GM12892 (cell line): ENCODE results near the gene DEPP1.

Experiments used
- POLR2A ChIP-seq: IDR thresholded peaks from 2 replicates; pipeline ENCODE4 v1.6.1; 2011; ENCODE audit warnings: low read depth, low read length, control low read depth
- POLR2AphosphoS5 ChIP-seq: IDR thresholded peaks from 2 replicates; pipeline ENCODE4 v1.6.1; 2011; ENCODE audit warnings: low read depth, low read length, control low read depth

DNA sequence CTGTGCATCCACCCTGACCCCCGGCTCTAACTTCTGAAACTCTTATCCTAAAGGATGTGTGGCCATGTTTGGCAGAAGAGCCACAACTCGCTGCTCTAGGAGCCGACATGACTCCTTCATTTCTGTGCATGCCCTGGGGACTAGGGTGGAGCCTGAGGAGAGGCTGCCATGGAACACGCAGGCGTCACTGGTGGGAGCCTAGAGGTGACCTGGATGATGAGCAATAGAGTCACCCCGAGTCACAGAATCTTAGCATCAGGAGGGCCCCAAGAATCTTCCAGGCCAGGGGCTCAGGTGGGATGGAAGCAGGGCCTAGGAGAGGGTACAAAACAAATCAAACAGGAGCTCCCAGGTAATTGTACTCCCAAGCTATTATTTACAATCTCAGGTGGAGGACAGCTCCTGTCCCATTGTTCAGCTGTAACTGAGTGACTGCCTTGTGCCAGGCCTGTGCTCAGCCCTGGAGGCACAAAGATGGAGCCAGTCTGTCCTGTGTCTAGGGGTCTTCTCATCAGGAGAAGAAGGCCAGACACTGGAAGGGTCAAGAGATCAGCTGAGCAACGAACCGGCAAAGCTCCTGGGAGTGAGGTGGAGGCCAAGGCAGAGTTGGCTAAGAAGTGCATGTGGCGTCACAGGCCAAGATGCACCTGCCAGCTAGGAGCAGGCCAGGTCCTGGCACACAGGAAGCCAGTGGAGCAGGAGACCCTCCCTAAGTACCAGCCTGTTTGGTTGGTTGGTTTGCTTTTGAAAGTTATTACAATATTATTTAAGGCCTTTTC lies 16.3 kb upstream of the DEPP1 start:
- TF ChIP-seq POLR2A (no peak), POLR2AphosphoS5 (no peak)
